Hepatocyte (in vitro differentiated cells): Measurements from ENCODE around the gene SMOC1.

ENCODE experiments used
- EZH2 ChIP-seq: fragments of 200-600 bp; sonication (generic); IDR thresholded peaks from 2 replicates; pipeline ENCODE4 v1.6.1; 2016; ENCODE audit warnings: antibody characterized with exemption, mild to moderate bottlenecking, borderline replicate concordance
- TF ChIP-seq, protein P1 (sequence below): fragments of 200-600 bp; sonication (generic); IDR thresholded peaks from 2 replicates; pipeline ENCODE4 v1.5.1; 2016; ENCODE audit warnings: antibody characterized with exemption, mild to moderate bottlenecking; ENCODE audit not compliant: poor library complexity

DNA sequence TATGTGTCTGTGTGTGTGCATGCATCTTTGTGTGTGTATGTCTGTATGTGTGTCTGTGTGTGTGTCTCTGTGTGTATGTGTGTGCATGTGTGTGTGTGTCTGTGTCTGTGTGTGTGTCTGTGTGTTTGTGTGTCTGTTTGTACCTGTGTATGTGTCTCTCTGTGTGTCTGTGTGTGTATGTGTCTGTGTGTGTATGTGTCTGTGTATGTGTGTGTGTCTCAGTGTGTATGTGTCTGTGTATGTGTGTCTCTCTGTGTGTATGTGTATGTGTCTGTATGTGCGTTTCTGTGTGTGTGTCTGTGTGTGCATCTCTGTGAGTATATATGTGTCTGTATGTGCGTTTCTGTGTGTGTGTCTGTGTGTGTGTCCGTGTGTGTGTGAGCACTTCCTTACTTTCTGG is 39.6 kb upstream of the SMOC1 start:
- TF ChIP-seq, protein P1, sequence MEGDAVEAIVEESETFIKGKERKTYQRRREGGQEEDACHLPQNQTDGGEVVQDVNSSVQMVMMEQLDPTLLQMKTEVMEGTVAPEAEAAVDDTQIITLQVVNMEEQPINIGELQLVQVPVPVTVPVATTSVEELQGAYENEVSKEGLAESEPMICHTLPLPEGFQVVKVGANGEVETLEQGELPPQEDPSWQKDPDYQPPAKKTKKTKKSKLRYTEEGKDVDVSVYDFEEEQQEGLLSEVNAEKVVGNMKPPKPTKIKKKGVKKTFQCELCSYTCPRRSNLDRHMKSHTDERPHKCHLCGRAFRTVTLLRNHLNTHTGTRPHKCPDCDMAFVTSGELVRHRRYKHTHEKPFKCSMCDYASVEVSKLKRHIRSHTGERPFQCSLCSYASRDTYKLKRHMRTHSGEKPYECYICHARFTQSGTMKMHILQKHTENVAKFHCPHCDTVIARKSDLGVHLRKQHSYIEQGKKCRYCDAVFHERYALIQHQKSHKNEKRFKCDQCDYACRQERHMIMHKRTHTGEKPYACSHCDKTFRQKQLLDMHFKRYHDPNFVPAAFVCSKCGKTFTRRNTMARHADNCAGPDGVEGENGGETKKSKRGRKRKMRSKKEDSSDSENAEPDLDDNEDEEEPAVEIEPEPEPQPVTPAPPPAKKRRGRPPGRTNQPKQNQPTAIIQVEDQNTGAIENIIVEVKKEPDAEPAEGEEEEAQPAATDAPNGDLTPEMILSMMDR, result no peak
- no peak for TF ChIP-seq EZH2
